ENCODE results near the gene FDX1. TPM values are rescaled to one million over a fixed set of nuclear protein-coding genes. Genes with fewer than 3 reads are reported as not detected.
"Not testable (repeated sequence)": the region's sequence is repeated elsewhere in the genome, so short reads cannot be mapped to it uniquely, and the experiment has no call there.

FDX1 gene
- total RNA-seq (2014; rRNA removed; shearing (Covaris generic)), result 13.3 and 14.3 TPM in 2 replicates
- total RNA-seq (2022), result 15.6 and 15.9 TPM in 2 replicates
- Bru-seq, nascent RNA, result percentile 83 among the genes with signal in this experiment
- percentile 81 among the genes with signal in this experiment for BruChase-seq, experiment 1, labeled RNA remaining after a 6-hour chase
- percentile 77 among the genes with signal in this experiment for BruChase-seq, experiment 2, labeled RNA remaining after a 2-hour chase
- long read RNA-seq, transcript FDX1-201 (4 exons, 3,206 nt), result major isoform, 102 of 118 reads
- long read RNA-seq, partial matches to known transcripts, result 6 of 118 reads
- long read RNA-seq, other reads (novel, unspliced or antisense), result 10 of 118 reads

GRCh38 chr11:110429731-110430266, at the start of gene FDX1:
TSS of gene FDX1 (plus strand) at chr11:110429948. CDS start at chr11:110430121, 173 bp downstream.
- Histone ChIP-seq H3K27ac (ENCODE audit: low read depth, low read length, poor library complexity, severe bottlenecking) (peak within 1 kb of the TSS; percentile 81), H3K4me3 (ENCODE audit: low read depth, low read length, poor library complexity, severe bottlenecking) (peak within 1 kb of the TSS; percentile 89), H3K9me3 (ENCODE audit: low read length) (no peaks in the 10 kb centered on the region), H3K79me2 (ENCODE audit: insufficient read depth, low read depth, low read length) (peaks cover 45% of the 10 kb centered on the region), H3K36me3 (ENCODE audit: insufficient read depth, low read length) (no peaks in the 10 kb centered on the region), H3K4me1 (ENCODE audit: insufficient read depth, low read length, poor library complexity, severe bottlenecking) (peaks cover 33% of the 10 kb centered on the region), H2AFZ (ENCODE audit: low read length) (peak within 1 kb of the TSS; percentile 99), H3K9me2 (ENCODE audit: insufficient read depth, low read length) (no peaks in the 10 kb centered on the region), H4K20me1 (ENCODE audit: insufficient read depth, low read length) (peaks cover 16% of the 10 kb centered on the region), H3K4me2 (ENCODE audit: low read length) (peak within 1 kb of the TSS; percentile 98)
- CTCF ChIA-PET (ENCODE audit: unreplicated experiment), result interaction anchor here (0.5 to 0.6 kb wide), 2 partner anchors 101 to 143 kb away, joined by 3 to 8 read pairs; no protein-coding TSS in a partner anchor
- TF ChIP-seq CTCF (conservative IDR thresholded peaks at IDR 0.05; ENCODE audit: low read length) (peak; percentile 64), EZH2phosphoT487 (IDR thresholded peaks at IDR 0.05; ENCODE audit: borderline replicate concordance, low read depth, low read length) (no peak)
- POLR2A ChIA-PET, result interaction anchor here (0.6 to 1.4 kb wide), 9 partner anchors 17 to 1009 kb away, joined by 3 to 6 read pairs (median 3); no protein-coding TSS in a partner anchor
- DNase-seq (ENCODE audit: low spot score), result peak; percentile 94
- intact Hi-C loops (cut with micrococcal nuclease; ENCODE audit: unreplicated experiment), result loop anchor here (2.0 to 5.0 kb wide), 6 partner anchors 53 to 998 kb away; partner anchors contain the start of gene RDX
- BruUV-seq (replicated peaks), result no TSS peak

GRCh38 chr11:110380836-110381622, 48.7 kb upstream of the FDX1 start:
- no peak overlapping the region for H3K27ac ChIP-seq (ENCODE audit: low read depth, low read length, poor library complexity, severe bottlenecking)
- POLR2A ChIA-PET, result no interaction called here

GRCh38 chr11:110388231-110388630, 41.5 kb upstream of the FDX1 start:
- BruUV-seq (replicated peaks); H3K9me3 ChIP-seq (ENCODE audit: low read length); CTCF ChIA-PET (ENCODE audit: unreplicated experiment); H3K4me1 ChIP-seq (ENCODE audit: insufficient read depth, low read length, poor library complexity, severe bottlenecking); H3K4me3 ChIP-seq (ENCODE audit: low read depth, low read length, poor library complexity, severe bottlenecking); H3K79me2 ChIP-seq (ENCODE audit: insufficient read depth, low read depth, low read length); H3K4me2 ChIP-seq (ENCODE audit: low read length); H4K20me1 ChIP-seq (ENCODE audit: insufficient read depth, low read length); DNase-seq (ENCODE audit: low spot score); POLR2A ChIA-PET; H3K36me3 ChIP-seq (ENCODE audit: insufficient read depth, low read length); H3K27ac ChIP-seq (ENCODE audit: low read depth, low read length, poor library complexity, severe bottlenecking); H3K9me2 ChIP-seq (ENCODE audit: insufficient read depth, low read length); intact Hi-C loops (cut with micrococcal nuclease; ENCODE audit: unreplicated experiment); H2AFZ ChIP-seq (ENCODE audit: low read length): not testable (repeated sequence)

More at GRCh38 chr11:110380836-110381622, 48.7 kb upstream of the FDX1 start:
- TF ChIP-seq EZH2phosphoT487 (IDR thresholded peaks at IDR 0.05; ENCODE audit: borderline replicate concordance, low read depth, low read length) (no peak), CTCF (conservative IDR thresholded peaks at IDR 0.05; ENCODE audit: low read length) (no peak)
- Histone ChIP-seq H3K4me3 (ENCODE audit: low read depth, low read length, poor library complexity, severe bottlenecking) (no peak overlapping the region), H3K4me1 (ENCODE audit: insufficient read depth, low read length, poor library complexity, severe bottlenecking) (peaks cover 7% of the 10 kb centered on the region), H2AFZ (ENCODE audit: low read length) (no peak overlapping the region), H3K4me2 (ENCODE audit: low read length) (no peak overlapping the region), H3K79me2 (ENCODE audit: insufficient read depth, low read depth, low read length) (no peaks in the 10 kb centered on the region), H3K9me2 (ENCODE audit: insufficient read depth, low read length) (no peaks in the 10 kb centered on the region), H3K9me3 (ENCODE audit: low read length) (no peaks in the 10 kb centered on the region), H3K36me3 (ENCODE audit: insufficient read depth, low read length) (no peaks in the 10 kb centered on the region), H4K20me1 (ENCODE audit: insufficient read depth, low read length) (no peaks in the 10 kb centered on the region)
- no TSS peak for BruUV-seq (replicated peaks)
- intact Hi-C loops (cut with micrococcal nuclease; ENCODE audit: unreplicated experiment), result no loop called here
- DNase-seq (ENCODE audit: low spot score), result no peak
- CTCF ChIA-PET (ENCODE audit: unreplicated experiment), result no interaction called here

Data from OCI-LY7 (cell line).